SK-N-SH (cell line): ENCODE measurements around the gene SPRR1A.

Source experiments
- ELF1 ChIP-seq: IDR thresholded peaks from 2 replicates; pipeline ENCODE4 v1.4.0; 2012
- EZH2phosphoT487 ChIP-seq: fragments of 200-600 bp; sonication (generic); IDR thresholded peaks from 2 replicates; pipeline ENCODE4 v1.6.1; 2017; ENCODE audit warnings: low read depth, mixed run types, mild to moderate bottlenecking, antibody characterized with exemption, moderate library complexity, borderline replicate concordance
- GABPA ChIP-seq: IDR thresholded peaks from 2 replicates; pipeline ENCODE4 v1.4.0; 2012; ENCODE audit warnings: low read depth, mild to moderate bottlenecking
- JUND ChIP-seq: IDR thresholded peaks from 2 replicates; pipeline ENCODE4 v1.4.0; 2012
- NRF1 ChIP-seq: IDR thresholded peaks from 2 replicates; pipeline ENCODE4 v1.6.1; 2012; ENCODE audit warnings: low read depth, mild to moderate bottlenecking, low read length
- RAD21 ChIP-seq: IDR thresholded peaks from 2 replicates; pipeline ENCODE4 v1.6.1; 2012; ENCODE audit warnings: mild to moderate bottlenecking, low read length
- RFX5 ChIP-seq: IDR thresholded peaks from 2 replicates; pipeline ENCODE4 v1.6.1; 2012; ENCODE audit warnings: mild to moderate bottlenecking, improper control_type of control experiment, low read length
- TCF12 ChIP-seq: IDR thresholded peaks from 2 replicates; pipeline ENCODE4 v1.4.0; 2012
- TF ChIP-seq, protein P1 (sequence below): fragments of 150-350 bp; IDR thresholded peaks from 2 replicates; pipeline ENCODE4 v1.6.1; 2016; ENCODE audit warnings: mild to moderate bottlenecking, low read depth, low read length
- TF ChIP-seq, protein P2 (sequence below): fragments of 200-600 bp; sonication (generic); IDR thresholded peaks from 2 replicates; pipeline ENCODE4 v1.6.1; 2017; ENCODE audit warnings: antibody characterized with exemption, mild to moderate bottlenecking, moderate library complexity
- TF ChIP-seq, protein P3 (sequence below): IDR thresholded peaks from 2 replicates; pipeline ENCODE4 v1.6.1; 2012; ENCODE audit warnings: mild to moderate bottlenecking, low read depth, low read length, moderate library complexity
- TF ChIP-seq, protein P4 (sequence below): IDR thresholded peaks from 2 replicates; pipeline ENCODE4 v1.4.0; 2012; ENCODE audit warnings: low read depth

DNA sequence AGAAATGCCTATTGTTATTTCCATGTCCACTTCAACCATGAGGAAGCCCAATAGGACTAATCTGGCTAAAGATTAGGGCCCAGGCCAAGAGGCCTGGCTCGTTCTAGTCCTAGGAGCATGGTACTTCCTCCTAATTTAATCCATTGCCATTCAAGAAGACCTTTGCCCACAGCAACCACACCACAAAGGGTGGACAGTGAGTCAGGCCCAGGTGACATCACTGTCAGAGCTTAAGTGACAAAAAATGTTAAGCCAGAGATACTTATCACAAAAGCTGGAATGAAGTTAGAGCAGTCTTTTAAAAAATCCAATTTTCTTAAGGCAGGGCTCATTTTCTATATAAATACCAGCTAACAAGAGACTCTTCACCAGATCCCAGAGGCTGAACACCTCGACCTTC lies 17.5 kb downstream of the SPRR1A start, which contains the start of gene SPRR3:
- TF ChIP-seq, protein P1, sequence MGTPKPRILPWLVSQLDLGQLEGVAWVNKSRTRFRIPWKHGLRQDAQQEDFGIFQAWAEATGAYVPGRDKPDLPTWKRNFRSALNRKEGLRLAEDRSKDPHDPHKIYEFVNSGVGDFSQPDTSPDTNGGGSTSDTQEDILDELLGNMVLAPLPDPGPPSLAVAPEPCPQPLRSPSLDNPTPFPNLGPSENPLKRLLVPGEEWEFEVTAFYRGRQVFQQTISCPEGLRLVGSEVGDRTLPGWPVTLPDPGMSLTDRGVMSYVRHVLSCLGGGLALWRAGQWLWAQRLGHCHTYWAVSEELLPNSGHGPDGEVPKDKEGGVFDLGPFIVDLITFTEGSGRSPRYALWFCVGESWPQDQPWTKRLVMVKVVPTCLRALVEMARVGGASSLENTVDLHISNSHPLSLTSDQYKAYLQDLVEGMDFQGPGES = no peak
- TF ChIP-seq, protein P2, sequence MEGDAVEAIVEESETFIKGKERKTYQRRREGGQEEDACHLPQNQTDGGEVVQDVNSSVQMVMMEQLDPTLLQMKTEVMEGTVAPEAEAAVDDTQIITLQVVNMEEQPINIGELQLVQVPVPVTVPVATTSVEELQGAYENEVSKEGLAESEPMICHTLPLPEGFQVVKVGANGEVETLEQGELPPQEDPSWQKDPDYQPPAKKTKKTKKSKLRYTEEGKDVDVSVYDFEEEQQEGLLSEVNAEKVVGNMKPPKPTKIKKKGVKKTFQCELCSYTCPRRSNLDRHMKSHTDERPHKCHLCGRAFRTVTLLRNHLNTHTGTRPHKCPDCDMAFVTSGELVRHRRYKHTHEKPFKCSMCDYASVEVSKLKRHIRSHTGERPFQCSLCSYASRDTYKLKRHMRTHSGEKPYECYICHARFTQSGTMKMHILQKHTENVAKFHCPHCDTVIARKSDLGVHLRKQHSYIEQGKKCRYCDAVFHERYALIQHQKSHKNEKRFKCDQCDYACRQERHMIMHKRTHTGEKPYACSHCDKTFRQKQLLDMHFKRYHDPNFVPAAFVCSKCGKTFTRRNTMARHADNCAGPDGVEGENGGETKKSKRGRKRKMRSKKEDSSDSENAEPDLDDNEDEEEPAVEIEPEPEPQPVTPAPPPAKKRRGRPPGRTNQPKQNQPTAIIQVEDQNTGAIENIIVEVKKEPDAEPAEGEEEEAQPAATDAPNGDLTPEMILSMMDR = no peak
- TF ChIP-seq RAD21 (no peak), ELF1 (no peak), TCF12 (no peak), NRF1 (no peak), GABPA (no peak), JUND (no peak), RFX5 (no peak), EZH2phosphoT487 (no peak)
- TF ChIP-seq, protein P3, sequence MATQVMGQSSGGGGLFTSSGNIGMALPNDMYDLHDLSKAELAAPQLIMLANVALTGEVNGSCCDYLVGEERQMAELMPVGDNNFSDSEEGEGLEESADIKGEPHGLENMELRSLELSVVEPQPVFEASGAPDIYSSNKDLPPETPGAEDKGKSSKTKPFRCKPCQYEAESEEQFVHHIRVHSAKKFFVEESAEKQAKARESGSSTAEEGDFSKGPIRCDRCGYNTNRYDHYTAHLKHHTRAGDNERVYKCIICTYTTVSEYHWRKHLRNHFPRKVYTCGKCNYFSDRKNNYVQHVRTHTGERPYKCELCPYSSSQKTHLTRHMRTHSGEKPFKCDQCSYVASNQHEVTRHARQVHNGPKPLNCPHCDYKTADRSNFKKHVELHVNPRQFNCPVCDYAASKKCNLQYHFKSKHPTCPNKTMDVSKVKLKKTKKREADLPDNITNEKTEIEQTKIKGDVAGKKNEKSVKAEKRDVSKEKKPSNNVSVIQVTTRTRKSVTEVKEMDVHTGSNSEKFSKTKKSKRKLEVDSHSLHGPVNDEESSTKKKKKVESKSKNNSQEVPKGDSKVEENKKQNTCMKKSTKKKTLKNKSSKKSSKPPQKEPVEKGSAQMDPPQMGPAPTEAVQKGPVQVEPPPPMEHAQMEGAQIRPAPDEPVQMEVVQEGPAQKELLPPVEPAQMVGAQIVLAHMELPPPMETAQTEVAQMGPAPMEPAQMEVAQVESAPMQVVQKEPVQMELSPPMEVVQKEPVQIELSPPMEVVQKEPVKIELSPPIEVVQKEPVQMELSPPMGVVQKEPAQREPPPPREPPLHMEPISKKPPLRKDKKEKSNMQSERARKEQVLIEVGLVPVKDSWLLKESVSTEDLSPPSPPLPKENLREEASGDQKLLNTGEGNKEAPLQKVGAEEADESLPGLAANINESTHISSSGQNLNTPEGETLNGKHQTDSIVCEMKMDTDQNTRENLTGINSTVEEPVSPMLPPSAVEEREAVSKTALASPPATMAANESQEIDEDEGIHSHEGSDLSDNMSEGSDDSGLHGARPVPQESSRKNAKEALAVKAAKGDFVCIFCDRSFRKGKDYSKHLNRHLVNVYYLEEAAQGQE = no peak
- TF ChIP-seq, protein P4, sequence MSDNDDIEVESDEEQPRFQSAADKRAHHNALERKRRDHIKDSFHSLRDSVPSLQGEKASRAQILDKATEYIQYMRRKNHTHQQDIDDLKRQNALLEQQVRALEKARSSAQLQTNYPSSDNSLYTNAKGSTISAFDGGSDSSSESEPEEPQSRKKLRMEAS = no peak
